GM21367 (cell line): ENCODE measurements around the gene SH2D6.

Experiments
- ATAC-seq: cut with Tn5 transposase; IDR thresholded peaks from one replicate; pipeline ENCODE4 v1.9.1; 2021; ENCODE audit not compliant: unreplicated experiment

SH2D6 gene

GRCh38 chr2:85421260-85422071, 3.0 kb downstream of the SH2D6 start:
- ATAC-seq, result no peak

- ATAC-seq, result no peak
Measured at GRCh38 chr2:85422072-85422457, 3.6 kb downstream of the SH2D6 start.

- no peak for ATAC-seq
Measured at GRCh38 chr2:85423525-85423924, 5.0 kb downstream of the SH2D6 start.

DNA sequence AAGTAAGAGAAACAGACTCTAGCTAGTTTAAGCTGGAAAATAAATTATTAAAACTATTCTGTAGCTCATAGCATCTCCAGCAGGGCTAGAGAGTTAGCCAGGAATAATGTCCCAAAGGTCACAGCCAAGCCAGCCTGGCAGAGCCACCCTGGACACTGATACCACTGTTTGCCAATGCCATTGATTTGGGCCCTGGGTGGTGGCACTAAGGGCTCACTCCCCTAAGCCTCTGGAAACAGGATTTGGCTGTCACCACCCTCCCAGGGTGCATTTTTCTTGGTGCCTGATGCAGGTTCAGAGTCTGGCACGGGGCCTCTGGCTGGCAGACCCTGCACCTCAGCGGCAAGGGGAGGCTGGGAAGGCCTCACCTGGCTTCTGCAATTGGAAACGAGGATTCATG, 7.1 kb downstream of the SH2D6 start:
- no peak for ATAC-seq

- no peak for ATAC-seq
Measured at GRCh38 chr2:85427300-85427835, 8.9 kb downstream of the SH2D6 start.

- ATAC-seq, result no peak
Measured at GRCh38 chr2:85428343-85428881, 9.9 kb downstream of the SH2D6 start.

DNA sequence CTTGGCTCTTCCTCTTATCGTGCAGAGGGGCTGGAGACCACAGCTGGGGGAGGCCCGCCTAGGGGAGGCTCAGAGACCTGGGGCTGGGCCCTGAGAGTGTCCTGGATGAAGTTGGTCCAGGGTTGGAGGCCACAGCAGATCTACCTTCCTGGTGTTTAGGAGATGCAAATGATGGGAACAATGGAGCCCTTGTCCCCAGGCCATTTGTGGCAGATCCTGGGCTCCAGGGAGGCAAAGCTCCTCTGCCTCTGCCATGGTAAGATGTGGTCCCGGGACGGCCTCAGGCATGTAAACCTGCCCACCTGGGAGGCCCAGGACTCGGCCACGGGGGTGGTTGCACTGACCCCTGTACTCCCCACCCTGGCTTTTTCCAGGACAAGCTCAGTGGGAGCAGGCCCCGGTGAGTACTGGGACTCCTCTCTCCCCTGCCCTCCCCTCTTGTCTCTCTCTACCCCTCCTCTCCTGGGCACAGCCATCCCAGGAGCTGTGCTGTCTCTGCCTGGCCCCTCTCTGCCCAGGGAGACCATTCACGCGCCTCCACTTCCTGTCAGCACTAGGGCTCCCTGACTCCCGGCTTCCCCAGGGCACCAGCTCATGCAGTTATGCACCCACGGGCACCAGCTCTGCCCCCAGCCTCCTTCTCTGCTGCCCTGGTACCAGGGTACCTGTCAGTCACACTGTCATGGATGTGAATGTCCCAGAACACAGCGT, 10.9 kb downstream of the SH2D6 start:
- no peak for ATAC-seq

DNA sequence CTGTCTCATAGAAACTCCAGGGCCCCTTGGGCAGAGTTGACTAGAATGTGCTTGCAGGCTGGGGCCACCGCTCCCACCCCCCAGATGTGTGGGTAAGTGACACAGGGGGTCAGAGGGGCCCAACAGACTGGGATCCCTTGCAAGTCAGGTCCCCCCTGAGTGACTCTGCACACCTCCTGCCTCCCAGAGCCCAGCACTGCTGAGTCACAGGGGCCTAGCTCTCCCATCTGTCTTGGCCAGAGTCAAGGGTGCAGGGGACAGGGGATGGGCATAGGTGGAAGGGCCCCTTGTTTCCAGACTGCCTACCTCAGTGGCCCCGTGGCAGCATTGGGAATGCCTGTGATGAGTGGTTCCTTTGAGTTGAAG, 11.4 kb downstream of the SH2D6 start:
- no peak for ATAC-seq

DNA sequence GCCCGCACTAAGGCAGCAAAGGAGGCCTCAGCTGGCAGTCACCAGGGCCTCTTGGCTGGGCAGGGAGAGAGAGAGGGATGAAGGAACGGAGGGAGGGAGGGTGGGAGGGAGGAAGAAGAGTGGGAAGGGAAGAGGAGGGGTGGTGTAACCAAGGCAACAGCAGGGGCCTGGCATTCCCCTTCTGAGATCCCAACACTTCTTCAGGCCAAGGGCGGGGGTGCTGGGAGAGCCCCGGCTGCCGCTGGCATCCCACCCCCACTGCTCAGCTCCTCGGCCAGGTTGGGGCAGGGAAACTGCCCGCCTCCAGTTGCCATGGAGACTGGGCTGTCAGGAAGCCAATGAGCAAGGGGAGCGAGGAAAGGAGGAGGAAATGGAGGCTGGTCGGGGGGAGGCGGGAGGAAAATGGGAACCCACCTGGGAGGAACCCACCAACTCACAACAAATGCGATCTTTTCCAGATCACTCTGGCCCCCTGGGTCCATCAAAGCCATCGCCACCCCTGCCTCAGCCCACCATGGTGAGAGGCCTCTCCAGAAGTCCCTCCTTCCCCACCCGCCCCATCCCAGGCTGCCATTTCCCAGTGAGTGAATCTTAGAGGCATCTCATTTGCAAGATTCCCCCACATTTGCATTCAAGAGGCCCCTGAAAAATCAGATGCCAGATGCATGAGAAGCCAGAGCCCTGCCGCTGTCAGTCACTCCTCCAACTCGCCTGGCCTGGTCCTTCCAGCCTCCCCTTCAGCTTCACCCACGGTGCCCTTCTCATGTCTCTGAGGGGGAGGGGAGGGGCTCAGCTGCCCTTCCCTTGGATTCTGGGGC, 12.4 kb downstream of the SH2D6 start:
- ATAC-seq, result no peak

DNA sequence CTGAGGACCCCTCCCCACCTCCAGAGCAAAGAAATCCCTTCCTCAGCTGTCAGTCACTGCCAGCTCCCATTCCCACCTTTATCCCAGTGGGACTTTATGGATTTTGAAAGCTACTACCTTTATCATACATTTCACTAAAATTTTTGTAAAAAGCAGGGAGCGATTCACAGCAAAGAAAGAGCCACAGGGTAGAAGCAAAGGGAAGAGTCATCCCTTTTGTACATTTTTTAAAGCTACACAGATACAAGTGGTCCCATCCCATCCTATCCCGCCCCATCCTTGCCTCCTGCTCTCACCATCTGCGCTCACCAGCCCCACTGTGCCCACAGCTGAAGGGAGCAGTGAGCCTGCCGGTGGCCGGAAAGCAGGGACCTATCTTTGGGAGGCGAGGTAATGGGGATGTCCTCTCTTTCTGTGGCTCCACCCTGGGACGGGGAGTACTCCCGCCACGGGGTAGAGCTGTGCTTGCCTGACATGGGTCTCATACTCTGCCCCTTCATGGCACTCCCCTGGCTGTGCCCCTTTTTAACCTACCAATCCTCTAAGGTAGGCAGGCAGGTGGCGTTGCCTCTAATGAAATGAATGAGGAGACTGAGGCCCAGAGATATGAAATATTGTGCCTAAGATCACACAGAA, 13.2 kb downstream of the SH2D6 start:
- ATAC-seq, result no peak

- ATAC-seq, result no peak
Measured at GRCh38 chr2:85433511-85434089, 15.1 kb downstream of the SH2D6 start.

DNA sequence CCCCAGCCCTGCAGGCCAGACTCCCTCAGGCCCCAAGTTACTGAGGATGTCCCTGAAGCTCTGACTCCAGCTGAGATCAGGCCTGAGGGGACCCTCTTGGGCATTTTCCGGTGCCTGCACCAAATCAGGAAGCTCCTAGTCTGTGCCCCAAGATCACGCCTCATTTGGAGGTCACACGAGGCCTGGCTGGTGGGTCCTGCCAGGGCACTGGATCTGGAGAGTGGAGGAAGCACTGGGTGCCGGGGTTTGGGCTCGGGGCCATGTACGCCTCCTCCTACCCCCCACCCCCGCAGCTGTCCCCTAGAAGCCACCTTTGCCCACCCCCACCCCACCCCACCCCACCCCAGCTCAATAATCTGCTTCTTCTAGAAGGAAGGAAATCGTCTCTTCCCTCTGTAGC, 16.2 kb downstream of the SH2D6 start:
- no peak for ATAC-seq

DNA sequence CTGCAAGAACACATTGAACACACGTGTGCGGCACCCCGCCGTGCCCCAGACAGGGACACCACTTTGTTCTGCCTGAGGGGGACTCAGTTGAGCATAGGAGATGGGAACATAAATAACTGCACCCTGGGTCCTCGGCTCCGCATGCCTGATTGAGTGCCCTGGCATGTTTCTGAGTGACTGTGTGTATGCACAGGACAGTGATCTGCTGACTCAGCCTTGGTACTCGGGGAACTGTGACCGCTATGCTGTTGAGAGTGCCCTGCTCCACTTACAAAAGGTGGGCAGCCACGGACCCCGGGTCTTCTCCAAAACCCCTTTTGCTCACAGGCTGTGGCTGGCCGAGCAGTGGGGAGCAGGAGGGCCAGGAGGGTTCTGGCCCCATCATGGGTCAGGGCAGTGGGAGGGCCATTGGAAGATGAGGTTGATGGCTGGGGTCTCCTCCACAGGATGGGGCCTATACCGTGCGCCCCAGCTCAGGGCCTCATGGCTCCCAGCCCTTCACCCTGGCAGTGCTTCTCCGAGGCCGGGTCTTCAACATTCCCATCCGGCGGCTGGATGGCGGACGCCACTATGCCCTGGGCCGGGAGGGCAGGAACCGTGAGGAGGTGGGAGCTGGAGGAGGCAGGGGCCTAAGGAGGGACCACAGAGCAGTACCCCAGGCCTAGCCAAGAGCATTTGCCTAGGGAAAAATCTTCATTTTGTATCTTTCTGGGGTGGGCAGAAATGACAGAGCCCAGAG, 16.9 kb downstream of the SH2D6 start:
- no peak for ATAC-seq

- no peak for ATAC-seq
Measured at GRCh38 chr2:85435981-85436835, 17.7 kb downstream of the SH2D6 start.

GRCh38 chr2:85436836-85437487, 18.4 kb downstream of the SH2D6 start:
- ATAC-seq, result no peak

GRCh38 chr2:85437488-85438200, 19.1 kb downstream of the SH2D6 start:
- ATAC-seq, result peak; percentile 79

- no peak for ATAC-seq
Measured at GRCh38 chr2:85438201-85439024, 19.9 kb downstream of the SH2D6 start.
